Posterior cingulate gyrus (tissue), 11 donors: ENCODE data around the gene CDNF.
"Not testable (repeated sequence)": the region's sequence is repeated elsewhere in the genome, so short reads cannot be mapped to it uniquely, and the experiment has no call there.

ENCODE experiments used
- DNase-seq, 10 donors: peaks; one replicate each; pipeline versions ENCODE4 v3.0.0 to v3.0.0-alpha.2; 2020 to 2021; ENCODE audit warnings: mixed read lengths in 3 of 10
- intact Hi-C: fragments of 100-400 bp; cut with DNase I; formaldehyde crosslinking; loops from one replicate; pipeline ENCODE4 v1.15.1; 2023

CDNF gene

GRCh38 chr10:14843327-14843988 is 5.6 kb upstream of the CDNF start:
- DNase-seq, result no peak
- intact Hi-C loops, result no loop called here

DNA sequence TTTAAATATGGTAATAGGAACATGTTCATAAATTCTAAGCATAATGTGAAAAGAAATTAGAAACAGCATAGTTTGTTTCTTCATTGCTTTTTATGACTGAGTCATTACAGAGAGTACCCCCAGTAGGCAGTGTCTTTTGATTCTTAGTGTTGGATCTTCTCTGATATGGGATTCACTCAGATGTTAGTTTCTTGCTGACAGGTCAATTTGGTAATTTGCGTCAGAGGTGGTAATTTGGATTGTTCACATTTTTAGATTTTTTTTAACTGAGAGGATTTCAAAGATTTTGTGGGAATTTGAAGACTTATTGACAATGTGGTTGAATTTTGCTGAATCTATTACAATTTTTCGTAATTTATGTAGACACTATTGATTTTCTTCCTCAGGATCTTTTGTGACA is 2.3 kb upstream of the CDNF start:
- DNase-seq, result no peak
- intact Hi-C loops, result no loop called here

DNA sequence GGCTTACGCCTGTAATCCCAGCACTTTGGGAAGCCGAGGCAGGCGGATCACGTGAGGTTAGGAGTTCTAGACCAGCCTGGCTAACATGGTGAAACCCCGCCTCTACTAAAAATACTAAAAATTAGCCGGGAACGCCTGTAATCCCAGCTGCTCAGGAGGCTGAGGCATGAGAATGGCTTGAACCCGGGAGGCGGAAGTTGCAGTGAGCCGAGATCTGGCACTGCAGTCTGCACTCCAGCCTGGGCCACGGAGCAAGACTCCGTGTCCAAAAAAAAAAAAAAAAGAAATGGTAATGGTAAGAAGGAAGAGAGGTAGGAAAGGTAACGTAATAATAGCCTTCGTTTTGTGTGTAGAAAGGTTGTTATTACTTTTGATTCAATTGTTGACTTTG is 1.5 kb upstream of the CDNF start:
- intact Hi-C loops, result loop anchor here (2.0 to 5.0 kb wide), 3 partner anchors 40 to 342 kb away; partner anchors contain the start of gene SUV39H2
- peak in 1 of 10 donors; percentile 70 for DNase-seq

DNA sequence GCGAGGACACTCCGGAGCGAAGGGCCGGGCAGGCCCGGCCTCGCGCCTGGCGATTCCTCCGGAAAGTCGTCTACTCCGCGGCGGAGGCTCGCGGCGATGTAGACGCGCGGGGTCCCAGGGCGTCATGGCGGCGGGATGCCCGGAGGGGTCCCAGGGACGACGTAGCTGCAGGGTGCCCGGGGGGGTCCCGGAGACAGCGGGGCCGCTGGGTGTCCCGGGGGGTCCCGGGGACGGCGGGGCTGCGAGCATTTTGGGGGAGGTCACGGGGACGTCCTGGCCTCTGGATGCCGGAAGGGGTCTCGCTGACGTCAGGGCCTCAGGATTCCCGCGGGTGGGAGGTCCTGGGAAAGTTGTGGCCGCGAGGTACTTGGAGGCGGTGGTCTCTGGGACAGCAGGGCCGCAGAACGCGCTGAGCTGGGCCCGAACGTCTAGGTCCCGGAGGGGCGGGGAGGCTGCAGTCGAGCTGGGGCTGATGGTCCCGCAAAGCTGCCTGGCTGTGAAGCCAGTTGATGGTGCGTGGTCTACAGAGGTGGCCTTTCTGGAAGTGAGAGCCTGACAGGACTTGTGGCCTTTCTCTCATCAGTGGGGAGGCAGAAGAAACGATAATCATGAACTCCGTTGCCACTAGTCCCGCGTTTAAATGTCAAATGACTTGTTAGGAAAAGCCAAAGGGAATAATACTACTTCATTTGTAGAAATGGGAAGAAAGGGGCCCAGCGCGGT is 906 bp upstream of the CDNF start:
- intact Hi-C loops, result loop anchor here (2.0 to 5.0 kb wide), 3 partner anchors 40 to 341 kb away; partner anchors contain the start of gene SUV39H2
- peak in 6 of 10 donors; percentile 11 to 89 (median 24) for DNase-seq

DNA sequence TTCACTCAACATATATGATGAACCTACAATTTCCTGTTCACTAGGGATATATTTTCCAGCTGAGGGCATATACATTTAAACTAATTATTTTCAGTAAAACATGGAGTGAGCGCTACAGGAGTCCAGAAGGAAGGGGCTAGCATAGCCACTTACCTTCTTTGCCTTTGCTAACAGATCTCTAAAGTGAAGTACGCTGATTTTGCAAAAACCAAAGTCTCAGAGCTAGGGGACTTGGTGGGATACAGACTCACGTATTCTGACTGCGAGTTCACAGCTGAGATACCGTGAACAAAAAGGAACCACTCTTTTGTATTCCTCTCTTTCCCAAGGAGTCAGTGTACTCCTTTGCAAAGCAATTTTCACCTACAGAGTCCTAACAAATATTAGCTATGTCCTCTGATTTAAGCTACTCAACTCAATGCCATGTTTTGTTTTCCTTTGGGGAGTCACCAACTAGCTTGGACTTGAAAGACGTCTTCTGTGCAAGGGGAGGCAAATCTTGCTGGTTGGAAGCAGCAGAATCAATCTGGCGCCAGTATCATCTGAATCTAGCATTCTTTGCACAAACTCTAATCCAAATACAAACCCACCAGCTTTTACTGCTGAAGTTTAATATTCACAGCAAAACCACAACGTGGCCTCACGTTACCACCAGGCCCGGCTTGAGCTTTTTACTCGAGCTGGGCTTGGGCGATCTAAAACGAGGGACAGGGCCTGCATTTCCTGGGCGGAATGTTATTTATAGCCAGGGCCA is 657 bp downstream of the CDNF start:
- DNase-seq, result no peak
- intact Hi-C loops, result loop anchor here (5.0 kb wide), 2 partner anchors 235 to 340 kb away; no protein-coding TSS in a partner anchor

GRCh38 chr10:14836208-14836607 is 1.6 kb downstream of the CDNF start:
- no peak for DNase-seq
- intact Hi-C loops, result loop anchor here (5.0 kb wide), 2 partner anchors 234 to 339 kb away; no protein-coding TSS in a partner anchor

DNA sequence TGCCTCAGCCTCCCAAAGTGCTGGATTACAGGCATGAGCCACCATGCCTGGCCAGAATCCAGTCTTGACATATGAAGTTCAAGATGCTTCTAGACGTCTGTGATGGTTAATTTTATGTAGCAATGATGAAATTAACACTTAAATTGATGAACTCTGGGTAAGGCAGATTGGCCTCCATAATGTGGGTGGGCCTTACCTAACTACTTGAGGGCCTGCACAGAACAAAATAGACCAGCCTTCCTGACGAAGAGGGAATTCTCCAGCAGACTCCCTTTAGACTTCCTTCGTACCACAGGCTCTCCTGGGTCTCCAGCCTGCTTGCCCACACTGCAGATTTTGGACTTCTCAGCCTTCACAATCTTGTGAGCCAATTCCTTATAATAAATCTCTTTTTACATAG is 4.7 kb downstream of the CDNF start:
- DNase-seq, result no peak
- intact Hi-C loops, result no loop called here

GRCh38 chr10:14826076-14826829 is 11.6 kb downstream of the CDNF start:
- no peak for DNase-seq
- intact Hi-C loops, result no loop called here

GRCh38 chr10:14823966-14824365 is 13.9 kb downstream of the CDNF start:
- DNase-seq, result no peak
- intact Hi-C loops, result loop anchor here (1.0 to 5.0 kb wide), 3 partner anchors 281 to 627 kb away; no protein-coding TSS in a partner anchor

DNA sequence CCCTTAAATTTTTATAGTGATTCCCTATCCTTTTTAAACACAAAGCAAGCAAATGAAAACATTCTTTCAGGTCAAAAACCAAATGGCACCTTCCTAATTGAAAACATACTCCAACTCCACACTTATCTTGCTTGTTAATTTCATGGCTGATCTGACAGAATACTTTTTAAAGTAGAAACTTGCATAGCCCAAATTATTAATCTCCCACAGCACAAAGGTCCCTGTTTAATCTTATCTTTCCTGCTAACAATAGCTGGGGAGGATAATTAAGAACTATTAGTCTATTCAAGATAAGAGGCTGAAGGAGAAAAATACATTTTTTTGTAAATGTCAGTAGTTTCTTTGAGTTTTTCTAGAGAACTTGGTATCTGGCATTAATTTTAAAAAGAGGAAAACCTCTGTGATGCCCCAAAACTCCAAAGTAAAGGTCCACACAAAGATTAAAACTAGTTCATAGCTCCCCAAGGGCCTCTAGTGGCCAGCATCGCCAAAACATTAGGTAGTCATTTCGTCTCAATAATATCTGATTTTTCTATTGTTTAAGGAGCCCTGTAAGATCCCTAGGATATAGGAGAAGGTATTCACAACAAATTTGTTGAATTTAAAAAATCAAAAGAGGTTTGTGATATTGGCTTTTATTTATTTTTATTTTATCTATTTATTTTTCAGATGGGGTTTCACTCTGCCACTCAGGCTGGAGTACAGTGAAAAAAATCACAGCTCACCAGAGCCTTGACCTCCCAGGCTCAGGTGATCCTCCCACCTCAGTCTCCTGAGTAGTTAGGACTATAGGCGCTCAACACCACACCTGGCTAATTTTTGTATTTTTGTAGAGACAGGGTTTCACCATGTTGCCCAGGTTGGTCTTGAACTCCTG is 14.7 kb downstream of the CDNF start:
- peak in 3 of 10 donors; percentile 15 to 40 (median 27) for DNase-seq
- intact Hi-C loops, result loop anchor here (1.0 to 5.0 kb wide), 3 partner anchors 280 to 626 kb away; no protein-coding TSS in a partner anchor

DNA sequence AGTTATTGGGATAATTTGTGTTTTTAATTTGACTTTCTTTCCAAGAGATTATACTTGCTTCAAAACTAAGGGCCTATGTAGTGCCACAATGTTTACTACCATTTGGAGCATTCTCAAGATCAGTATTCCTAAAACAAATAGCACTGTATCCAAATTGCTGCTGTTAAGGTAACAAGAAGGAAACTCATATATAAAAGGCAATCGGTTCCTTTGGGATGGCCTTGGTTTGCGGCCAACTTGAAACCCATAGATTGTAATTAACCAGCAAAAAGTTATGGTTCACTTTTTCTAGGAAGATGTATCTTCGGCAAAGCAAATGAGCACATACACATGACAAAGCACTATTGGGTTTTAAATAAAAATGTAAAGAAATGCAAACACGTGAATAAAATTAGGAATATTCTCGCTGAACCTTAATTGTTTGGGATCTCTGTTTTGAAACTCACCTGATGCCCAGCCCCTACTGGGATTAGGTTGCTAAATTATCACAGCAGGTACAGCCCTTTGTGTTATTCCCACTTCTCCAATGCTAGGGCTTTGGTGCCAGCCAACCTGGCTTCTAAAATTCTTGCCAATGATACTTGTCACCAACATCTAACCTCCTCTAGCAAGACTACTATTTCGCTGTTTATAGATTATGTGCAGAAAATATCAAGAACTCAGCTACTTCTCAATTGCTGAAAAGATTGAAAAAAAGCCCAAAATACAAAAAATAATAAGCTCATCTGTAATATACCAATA is 16.0 kb downstream of the CDNF start:
- DNase-seq, result no peak
- intact Hi-C loops, result loop anchor here (2.0 to 5.0 kb wide), 2 partner anchors 279 to 625 kb away; no protein-coding TSS in a partner anchor

GRCh38 chr10:14820775-14821154 is 17.1 kb downstream of the CDNF start:
- intact Hi-C loops, result loop anchor here (5.0 kb wide), 1 partner anchor 623 kb away; no protein-coding TSS in a partner anchor
- DNase-seq, result no peak

DNA sequence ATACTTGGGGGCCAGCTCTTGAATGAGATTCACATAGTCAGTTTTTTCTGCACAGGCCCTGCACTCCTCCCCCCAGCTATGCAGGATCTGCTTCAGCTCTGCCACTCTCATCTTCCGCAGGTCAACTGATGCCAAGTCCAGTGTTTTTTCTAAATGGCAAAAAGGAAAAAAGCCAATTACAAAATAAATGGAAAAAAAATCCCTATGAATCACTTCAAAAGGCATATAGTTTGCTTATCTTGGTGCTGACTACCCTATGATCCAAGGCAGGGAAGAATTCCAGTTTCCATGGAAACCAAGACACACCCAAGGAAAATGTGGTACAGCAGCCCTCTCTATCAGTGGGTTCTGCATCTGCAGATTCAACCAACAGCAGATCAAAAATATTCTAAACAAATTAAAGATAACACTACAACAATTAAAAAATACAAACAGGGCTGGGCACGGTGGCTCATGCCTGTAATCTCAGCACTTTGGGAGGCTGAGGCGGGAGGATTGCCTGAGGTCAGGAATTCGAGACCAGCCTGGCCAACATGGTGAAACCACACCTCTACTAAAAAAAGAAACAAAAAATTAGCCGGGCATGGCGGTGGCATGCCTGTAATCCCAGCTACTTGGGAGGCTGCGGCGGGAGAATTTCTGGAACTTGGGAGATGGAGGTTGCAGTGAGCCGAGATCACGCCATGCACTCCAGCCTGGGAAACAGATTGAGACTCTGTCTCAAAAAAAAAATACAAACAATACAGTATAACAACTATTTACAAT is 17.6 kb downstream of the CDNF start:
- DNase-seq, result no peak
- intact Hi-C loops, result loop anchor here (5.0 kb wide), 1 partner anchor 623 kb away; no protein-coding TSS in a partner anchor

DNA sequence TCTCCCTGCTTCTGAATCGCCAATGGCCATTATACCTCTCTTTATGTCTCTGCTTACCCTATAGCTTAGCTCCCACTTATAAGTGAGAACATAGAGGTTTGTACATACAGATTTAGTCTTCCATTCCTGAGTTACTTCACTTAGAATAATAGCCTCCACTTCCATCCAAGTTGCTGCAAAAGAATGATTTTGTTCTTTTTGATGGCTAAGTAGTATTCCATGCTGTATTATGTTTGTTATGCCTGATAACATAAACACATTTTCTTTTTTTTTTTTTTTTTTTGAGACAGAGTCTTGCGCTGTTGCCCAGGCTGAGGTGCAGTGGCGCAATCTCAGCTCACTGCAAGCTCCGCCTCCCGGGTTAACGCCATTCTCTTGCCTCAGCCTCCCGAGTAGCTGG is 21.1 kb downstream of the CDNF start:
- intact Hi-C loops, result not testable (repeated sequence)

DNA sequence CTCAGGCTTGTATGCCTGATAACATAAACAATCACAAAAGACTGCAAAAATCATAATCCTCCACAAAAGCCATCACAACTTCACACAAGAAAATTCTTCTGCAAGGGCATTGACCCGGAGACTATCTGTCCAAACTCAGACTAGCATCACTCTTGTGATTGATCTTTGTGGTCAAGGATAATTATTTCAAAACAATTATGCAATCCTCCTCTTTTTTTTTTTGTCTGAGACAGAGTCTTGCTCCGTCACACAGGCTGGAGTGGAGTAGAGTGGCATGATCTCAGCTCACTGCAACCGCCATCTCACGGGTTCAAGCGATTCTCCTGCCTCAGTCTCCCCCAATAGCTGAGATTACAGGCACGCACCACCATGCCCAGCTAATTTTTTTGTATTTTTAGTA is 22.2 kb downstream of the CDNF start:
- DNase-seq, result no peak
- intact Hi-C loops, result no loop called here

More for the DNA sequence above, 21.1 kb downstream of the CDNF start:
- not testable (repeated sequence) for DNase-seq

DNA sequence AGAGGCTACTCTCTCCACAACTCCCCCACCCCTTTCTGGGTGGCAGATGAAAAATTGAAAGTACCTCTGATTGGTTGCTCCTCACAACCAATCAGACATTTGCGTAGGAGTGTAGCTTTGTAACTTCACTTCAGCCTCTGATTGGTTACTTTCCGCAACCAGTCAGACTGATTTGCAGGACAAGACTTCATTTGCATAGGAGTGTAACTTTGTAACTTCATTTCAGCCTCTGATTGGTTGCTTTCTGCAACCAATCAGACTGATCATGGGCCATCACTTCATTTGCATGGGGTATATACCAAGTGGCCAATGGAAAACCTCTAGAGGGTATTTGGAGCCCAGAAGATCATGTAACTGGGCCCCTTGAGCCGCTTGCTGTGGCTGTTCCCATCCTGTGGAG is 25.6 kb downstream of the CDNF start:
- no peak for DNase-seq
- intact Hi-C loops, result no loop called here
